NK-92 (cell line): Measurements from ENCODE around the gene ROPN1.
"Not testable (repeated sequence)": the region's sequence is repeated elsewhere in the genome, so short reads cannot be mapped to it uniquely, and the experiment has no call there.

Experiments
- DNase-seq: peaks from one replicate; lab custom pipeline; 2025; ENCODE audit not compliant: unreplicated experiment; lab: John Stamatoyannopoulos, UW

ROPN1 gene

DNA sequence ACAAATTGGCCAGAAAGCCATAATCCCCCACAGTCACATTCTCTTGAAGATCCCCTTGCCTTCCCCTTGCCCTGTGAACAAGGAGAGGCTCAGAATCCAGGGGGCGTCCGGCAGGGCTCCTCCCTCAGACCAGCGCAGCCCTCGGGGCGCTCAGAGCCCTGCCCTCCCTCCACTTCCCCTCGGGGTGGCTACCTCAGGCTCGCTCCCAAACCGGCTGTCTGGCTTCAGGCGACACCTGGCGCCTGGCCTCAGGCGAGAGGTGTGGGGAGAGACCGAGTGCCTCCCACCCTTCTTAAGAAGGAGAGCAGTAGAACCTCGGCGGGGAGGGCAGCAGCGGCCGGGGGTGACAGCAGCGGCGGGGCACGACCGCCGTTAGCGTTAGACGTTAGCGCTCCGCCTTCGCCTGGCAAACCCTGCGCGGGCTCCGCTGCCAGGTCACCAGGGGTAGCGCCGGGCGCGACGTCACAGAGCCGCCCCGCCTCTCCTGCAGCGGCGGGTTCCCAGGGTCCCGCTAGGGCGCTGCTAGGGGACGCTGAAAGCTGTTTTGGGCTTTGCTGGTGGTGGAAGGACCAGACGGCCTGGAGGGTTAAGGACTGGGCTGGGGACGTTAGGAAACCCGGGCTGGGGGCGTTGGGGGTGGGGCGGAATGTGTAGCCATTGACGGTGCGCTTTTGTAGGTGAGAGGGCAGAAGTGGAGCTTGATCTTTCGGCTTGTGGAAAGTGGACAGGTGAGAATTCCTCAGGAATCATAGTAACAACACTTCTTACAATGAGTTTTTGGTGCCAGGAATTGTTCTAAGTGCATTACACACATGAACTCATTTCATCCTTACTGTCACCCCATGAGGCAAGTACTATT is at the start of gene ROPN1:
ROPN1 (minus strand) TSS at position 395 of the 859 bp plus-strand sequence. CDS start 11,643 bp downstream, outside the sequence.
- DNase-seq = not testable (repeated sequence)

DNA sequence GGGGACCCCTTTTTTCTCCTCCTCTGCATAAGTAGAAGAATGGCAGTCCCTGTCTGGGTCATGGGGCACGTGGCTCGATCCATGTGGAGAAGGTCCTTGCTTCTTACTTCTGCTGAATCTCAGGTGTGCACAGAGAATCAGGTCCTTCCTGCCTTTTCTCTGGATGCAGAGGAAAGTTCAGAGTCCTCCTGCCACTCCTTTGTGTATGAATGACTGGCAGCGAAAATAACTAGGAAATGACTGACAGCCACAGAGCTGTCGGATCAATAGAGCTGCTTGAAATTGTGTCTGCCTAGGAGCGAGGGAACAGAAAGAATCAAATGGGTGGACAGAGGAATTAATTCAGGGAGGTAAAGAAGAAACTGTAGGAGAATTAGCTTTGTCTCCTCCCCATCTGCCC is 49.6 kb upstream of the ROPN1 start:
- no peak for DNase-seq

DNA sequence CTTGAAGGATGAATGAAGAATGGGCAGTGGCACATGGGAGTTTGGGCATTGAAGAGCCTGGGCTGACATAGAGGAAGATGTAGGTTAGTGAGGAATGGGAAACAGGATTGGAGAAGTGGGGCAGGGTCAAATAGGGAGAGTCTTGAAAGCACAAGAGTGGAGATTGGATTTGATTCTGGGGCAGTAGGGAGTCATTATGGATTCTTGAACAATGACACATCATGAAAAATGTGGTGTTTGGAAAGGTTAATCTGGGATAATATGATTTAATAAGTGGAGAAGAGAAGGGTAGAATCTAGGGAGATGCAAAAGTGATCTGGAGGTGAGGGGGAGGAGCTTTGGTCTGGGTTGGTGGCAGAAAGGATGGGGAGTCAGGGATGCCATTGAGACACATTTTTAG is 45.4 kb upstream of the ROPN1 start:
- no peak for DNase-seq

DNA sequence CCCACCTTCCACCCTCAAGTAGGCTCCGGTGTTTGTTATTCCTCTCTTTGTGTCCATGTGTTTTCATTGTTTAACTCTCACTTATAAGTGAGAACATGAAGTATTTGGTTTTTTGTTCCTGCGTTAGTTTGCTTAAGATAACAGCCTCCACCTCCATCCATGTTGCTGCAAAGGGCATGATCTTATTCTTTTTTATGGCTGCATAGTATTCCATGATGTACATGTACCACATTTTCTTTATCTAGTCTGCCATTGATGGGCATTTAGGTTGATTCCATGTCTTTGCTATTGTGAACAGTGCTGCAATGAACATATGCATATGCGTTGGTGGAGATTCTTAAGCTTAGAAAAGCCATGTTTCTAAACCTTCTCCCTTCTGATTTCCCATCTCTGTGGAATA is 44.3 kb upstream of the ROPN1 start:
- DNase-seq = not testable (repeated sequence)

DNA sequence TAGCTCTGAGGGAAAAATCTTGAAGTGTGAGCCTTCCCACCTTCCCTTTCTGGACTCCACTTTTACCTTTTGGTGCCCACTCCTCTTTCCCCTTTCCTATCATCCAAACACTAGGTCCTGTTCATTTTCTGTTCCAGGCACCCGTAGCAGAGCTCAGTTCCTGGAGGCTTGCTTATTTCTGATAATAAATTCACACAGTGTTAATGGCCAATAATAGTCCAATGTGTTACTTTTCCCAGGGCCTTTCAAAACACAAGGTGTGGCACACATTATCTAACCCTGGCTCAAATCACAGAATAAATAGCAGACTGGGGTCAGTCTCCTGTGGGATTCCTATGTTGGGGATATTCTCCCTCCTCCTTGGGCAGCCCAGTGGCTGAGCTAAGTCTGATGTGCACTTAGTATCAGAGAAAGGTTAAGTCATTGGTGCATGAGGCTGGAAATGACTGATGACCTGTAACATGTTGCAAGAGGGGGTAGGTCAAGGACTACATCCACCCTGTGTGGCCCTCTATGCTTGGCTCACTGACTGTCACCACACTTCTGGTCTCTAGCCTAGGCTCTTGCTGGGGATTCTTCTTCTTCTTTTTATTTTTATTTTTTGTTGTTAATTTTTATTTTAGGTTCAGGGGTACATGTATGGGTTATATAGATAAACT is 43.7 kb upstream of the ROPN1 start:
- DNase-seq = no peak

DNA sequence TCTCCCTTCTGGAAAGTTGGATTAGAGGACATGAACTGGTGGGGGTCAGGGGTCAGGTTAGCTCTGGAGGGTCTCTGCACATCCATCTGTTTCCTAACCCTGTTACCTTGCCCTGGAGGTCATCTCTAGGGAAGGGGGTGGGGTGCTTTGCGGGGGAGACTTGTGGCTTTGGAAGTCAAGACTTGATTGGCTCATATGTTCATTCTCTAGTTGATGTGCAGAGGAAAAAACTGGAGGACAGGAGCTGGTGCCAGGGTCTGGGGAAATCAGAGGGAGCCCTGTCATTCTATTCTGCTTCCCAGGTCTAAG is 42.9 kb upstream of the ROPN1 start:
- no peak for DNase-seq

DNA sequence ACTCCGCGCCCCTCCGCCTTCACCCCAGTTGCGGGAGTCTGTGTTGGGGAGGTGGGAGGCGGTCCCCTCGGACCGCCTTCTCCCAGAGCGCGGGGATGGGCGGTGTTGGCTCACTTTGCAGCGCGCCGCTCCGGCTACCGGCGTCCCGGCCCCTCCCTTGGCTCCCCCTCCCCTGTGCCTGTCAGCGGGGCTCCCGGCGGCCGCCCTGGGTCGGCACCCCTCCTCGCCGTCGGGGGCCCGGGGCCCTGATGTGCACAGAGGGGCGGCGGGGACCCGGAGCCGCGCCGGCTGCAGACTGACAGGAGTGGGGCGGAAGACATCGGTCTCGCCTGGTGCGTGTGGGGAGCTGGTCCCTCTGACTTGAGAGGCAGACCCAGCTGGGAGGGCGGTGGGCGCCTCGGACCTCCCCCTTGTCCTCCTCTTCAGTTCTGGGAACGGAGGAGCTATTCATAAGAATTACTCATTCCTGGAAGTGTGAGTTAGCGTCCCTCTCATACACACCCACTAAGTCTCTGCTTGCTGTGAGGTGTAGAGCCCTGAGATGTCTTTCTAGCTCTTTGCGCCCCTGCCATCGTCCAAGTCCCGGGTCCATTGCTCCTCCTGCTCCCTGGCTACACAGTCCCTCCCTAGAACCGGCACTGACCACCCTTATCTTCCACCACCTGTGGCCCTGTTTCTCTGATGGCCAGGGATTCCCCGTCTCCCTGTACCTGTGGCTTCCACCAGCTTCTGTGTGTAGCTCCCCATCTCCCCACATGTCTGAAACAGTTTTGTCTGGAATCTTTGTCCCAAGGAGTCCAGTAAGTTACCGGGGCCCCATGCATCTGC is 42.3 kb upstream of the ROPN1 start:
- DNase-seq = no peak

DNA sequence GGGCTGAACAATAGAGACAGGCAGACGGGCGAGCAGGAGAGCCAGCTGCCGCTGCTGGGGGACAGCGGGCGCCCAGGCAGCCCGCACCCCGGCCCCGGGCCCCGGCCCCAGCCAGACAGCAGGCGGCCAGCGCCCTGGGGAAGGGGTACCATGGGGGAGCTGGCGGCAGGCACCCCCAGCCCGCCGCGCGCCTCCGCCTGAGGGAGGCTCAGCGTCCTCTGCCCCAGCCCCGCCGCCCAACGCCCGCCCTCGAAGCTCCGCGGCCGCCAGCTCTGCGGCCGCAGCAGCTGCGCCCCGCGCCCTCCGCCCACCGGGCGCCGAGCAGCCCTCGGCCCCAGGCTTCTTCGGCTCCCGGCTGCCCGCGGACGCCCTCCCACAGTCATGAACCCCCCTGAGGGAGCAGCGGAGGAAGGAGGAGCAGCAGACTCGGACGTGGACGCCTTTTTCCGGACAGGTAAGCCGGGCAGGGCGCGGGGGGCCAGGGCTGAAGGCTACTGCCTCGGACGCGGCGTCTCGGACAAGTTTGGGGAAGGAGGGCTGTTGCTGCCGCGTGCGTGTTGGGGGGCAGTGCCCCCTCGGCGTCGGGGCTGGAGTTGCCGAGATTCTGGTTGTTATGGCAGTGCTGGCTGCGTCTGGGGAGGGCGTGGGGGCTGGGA is 41.6 kb upstream of the ROPN1 start, which contains the start of gene KALRN:
KALRN (plus strand) TSS at position 10 of the 656 bp plus-strand sequence.
- no peak for DNase-seq

DNA sequence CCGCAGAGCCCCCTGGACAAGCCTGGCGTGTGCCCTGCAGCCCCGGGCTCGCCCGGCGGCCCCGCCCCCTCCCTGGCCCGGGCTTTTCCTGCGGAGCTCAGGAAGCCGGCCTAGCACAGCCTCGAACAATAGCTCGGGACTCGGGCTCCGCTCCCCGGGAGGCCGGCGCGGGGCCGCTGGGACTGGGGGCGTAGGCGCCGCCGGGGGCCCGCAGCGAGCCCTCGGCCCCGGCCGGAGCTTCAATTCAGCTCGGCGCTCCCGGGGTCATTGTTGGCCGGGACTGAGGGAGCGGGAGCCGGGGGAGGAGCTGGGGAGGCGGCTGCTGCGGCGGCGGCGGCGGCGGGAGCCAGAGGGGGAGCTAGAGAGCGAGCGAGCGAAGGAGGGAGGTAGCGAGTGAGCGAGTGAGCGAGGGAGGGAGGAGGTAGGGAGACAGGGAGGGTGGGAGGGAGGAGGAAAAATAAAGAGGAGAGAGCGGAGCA is 41.0 kb upstream of the ROPN1 start:
- no peak for DNase-seq

DNA sequence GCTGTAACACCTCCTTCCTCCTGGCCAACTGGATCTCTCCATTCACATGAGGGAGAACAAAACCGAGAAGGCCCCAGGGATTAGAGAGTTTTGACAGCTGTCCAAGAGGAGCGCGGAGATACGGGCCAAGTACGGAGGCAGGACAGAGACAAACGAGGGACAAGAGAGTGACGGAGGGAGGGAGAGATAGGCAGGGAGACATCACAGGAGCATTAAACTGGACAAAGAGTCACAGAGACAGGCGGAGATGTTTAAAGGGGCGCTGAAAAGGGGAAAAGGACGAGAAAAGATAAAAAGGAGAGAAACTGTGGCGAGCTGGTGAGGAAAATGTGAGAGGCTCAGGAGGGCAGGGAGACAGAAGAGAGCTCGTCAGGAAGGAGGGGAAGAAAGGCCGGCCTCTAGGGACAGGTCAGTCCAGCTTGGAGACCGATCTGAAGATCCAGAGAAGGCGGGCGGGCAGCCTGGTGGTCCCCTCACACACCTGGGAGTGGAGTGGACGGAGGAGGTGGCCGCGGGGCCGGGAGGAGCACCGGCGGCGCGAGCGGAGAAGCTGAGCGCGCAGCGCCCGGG is 40.5 kb upstream of the ROPN1 start:
- DNase-seq = no peak

DNA sequence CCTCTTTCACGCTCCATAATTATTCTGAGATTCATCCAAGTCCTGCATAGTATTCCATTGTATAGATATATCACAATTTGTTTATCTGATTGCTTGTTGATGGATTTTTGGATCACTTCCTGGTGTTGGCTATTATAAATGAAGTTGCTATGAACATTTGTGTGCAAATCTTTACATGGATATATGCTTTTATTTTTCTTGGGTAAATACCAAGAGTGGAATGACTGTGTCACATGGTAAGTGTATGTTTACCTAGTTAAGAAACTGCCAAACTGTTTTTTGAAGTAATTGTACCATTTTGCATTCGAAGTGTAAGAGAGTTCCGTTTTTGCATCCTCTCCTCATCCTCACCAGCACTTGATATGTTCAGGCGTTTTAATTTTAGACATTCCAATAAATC is 34.6 kb upstream of the ROPN1 start:
- no peak for DNase-seq

DNA sequence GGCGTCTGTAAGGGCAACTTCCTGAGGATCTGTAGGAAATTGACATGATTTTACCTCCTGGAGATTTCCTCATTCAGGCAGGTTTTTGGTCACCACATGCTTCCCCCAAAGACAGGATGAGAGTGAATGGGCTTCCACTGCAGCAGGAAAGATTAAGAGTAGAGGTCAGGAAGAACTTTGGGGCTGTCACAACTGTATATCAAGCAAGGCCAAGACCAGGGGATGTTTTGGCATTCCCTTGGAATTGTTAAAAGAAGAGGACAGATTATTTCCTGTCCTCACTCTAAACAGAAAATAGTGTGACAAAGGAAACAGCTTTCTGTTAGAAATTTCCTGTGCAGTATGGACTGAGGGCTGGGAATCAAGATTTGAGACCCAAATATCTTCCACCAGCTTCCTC is 31.6 kb upstream of the ROPN1 start:
- DNase-seq = not testable (repeated sequence)

DNA sequence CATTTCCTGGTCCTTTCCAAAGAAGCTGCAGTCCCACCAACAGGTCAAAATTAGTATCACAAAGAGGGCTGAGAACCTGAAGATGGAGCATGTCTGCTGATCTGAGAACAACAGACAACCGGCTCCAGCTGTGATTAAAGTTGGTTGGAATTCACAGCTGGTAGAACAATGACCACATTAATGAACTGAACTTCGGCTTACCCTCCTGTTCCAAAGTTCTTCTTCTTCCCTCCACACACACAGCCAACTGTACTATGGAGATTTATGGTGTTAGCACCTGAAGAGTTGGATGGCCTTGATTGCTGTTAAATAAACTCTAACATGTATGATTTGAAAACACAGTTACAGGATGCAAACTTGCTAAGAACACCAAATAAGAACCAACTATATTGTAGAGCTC is 27.4 kb upstream of the ROPN1 start:
- no peak for DNase-seq

DNA sequence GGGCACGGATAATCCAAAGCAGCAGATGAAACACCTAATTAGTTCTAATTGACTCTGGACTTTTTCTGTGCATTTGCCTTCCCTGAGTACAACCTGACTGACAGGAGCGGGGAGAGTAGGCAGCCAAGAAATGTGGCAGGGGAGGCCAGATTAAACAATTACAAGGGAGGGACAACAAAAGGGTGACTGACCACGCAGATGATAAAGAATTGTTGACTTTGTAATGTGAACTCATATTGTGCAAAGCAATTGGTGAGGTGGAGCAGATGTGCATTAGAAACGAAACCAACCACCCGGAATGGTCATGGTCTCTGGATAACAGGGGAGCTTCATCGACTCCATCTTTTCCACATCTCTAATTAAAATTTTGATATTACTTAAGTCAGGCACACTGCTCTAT is 25.6 kb upstream of the ROPN1 start:
- DNase-seq = not testable (repeated sequence)

DNA sequence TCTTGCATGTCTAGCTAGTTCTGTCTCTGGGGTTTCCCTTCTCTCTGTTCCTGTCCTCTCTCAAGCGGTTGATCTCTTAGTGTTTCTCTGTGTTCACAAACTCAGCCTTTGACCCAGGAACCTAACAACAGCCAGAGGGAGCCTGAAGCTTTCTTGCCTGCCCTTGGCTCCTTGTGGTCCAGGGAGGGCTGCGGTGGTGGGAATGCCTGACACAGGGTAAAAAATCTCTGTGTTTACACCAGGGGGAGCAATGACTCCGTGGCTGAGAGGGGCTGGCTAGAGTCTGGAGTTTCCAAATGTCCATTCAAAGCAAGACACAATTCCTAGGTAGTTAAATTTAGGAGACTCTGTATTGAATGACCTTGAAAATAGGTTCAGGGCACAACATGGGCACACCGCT is 24.6 kb upstream of the ROPN1 start:
- DNase-seq = not testable (repeated sequence)

DNA sequence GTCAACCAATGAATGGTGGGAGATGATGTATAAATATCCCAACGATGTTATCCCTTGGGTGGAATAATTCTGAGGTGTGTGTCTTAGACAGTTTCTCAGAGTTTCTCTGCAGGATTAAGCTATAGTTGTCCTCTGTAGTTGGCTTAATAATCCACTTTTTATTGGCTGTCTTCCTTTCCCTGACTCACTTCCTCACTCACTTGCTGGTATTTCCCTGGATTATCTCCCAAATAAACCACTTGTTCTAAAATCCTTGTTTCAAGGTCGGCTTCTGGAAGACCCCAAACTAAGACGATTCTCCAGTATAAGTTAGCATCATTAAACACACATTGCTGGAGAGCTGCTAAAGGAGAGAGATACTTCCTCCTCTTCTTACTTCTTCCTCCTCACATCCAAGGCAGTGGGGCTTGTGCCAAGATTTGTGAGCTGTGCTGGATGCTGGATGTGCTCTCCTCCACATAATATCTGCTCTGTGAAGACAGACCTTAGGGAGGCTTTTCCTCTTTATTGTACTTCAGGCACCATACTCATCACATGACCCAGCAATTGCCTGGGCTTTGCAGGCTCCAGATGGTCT is 22.5 kb upstream of the ROPN1 start:
- no peak for DNase-seq

DNA sequence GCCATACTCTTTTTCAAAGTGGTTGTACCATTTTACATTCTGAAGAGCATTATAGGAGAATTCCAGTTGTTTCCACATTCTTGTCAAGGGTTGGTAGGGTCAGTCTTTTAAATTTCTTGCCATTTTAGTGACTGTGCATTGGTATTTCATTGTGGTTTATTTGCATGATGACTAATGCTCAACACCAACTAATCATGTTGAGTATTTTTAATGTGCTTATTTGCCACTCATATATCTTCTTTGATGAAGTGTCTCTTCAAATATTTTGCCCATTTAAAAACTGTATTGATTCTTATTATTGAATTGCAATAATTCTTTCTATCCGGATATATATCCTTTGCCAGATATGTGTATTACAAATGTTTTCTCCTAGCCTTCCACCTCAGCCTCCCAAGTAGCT is 16.4 kb upstream of the ROPN1 start:
- not testable (repeated sequence) for DNase-seq

DNA sequence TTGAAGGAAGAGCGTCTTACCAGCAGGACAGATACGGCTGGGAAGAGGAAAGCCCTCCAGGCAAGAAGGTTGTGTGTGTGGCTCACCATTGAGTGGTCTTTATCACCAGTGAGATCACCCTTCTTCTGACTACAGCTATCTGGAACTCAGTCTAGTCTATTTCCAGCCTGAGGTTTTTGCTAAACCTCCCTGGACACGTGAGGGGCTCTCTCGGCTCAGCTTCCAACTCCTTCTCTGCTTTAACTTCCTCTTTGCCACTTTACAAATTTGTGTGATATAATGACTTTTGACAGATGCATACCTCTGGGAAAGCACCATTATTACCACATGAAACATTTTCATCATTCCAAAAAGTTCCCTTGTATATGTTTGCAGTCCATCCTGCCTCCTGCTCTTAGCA is 15.3 kb upstream of the ROPN1 start:
- DNase-seq = no peak

DNA sequence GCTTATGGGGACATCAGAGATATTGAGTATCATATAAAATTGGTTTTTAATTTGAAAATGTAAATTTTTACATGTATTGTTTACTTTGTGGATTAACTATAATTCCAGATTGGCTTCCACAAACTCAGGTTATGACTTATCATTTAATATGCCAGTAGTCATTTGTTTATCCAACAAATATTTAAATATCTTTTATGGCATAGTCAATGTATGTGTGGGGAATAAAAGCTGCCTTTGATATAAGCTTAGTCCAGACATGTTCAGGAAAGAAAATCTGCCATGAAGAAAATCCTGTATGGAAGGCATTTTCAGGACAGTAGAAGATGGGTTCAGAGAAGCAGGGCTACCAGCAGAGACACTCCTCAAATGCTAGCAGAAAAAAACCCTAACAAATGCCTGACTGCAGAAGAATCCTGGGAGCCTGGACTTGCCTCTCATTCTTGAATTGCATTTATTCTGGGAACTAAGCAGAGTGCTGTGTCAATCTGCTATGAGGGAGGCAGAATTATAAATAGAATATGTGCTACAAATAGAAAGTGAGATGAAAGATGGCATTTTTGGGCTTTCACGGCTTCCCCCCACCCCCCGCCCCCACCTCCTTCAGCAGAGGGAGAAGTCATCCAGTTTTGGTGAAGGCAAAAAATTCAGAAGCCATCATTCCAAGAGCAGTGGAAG is 10.6 kb upstream of the ROPN1 start:
- DNase-seq = not testable (repeated sequence)

DNA sequence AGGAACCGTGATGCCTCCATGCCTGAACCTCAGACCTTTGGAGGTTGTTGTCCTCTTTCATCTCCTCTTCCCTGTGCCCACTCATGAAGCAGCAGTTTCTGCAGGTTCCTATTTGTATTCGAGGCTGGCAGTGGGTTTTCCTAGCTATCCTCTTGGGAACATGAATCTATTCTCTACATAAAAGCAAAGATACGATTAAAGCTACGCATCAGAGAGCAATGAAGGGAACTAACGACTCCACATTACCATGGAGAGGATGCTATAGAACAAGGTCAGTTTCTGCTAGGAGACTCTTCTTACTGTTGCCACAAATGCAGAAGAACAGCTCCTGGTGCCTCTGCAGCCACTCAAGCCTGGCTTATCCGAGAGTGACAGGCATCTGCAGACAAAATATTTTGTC is 9.4 kb upstream of the ROPN1 start:
- DNase-seq = not testable (repeated sequence)
